IMR-90 (cell line): ENCODE measurements around the gene EPO. TPM values are rescaled to one million over a fixed set of nuclear protein-coding genes. Genes with fewer than 3 reads are reported as not detected.
"Not testable (repeated sequence)": the region's sequence is repeated elsewhere in the genome, so short reads cannot be mapped to it uniquely, and the experiment has no call there.

ENCODE experiments used
- ATAC-seq: fragments of 200-7000 bp; cut with Tn5 transposase; 2 replicates; pipeline ENCODE4 v1.9.1; 2020; ENCODE audit warnings: low read depth, mild to moderate bottlenecking, moderate library complexity
- BruUV-seq: library from RNA; stranded (reverse); fragments of 400-500 nt; replicated peaks from 2 replicates; lab custom pipeline; 2021; lab: Mats Ljungman, UMichigan
- CTCF ChIA-PET: fragments of 300-600 bp; formaldehyde crosslinking; extraction: SDS; loops from one replicate; lab custom pipeline; 2021; ENCODE audit warnings: antibody characterized with exemption; lab: Yijun Ruan, JAX
- POLR2A ChIA-PET: fragments of 300-600 bp; sonication (Branson Sonifier 250); formaldehyde crosslinking; loops from one replicate; lab custom pipeline; 2022; ENCODE audit warnings: antibody characterized with exemption; ENCODE audit not compliant: unreplicated experiment; lab: Charles Lee
- DNase-seq: peaks from one replicate; pipeline ENCODE4 v3.0.0; 2013
- H2AFZ ChIP-seq: replicated peaks from 2 replicates; pipeline ENCODE3; 2013; ENCODE audit warnings: low read length, mild to moderate bottlenecking; ENCODE audit not compliant: poor library complexity
- H2AK5ac ChIP-seq: 2 replicates; pipeline ENCODE4 v1.6.1; 2013; ENCODE audit warnings: low read depth, low read length, inconsistent platforms
- H2AK9ac ChIP-seq: replicated peaks from 2 replicates; pipeline ENCODE3; 2013; ENCODE audit warnings: mild to moderate bottlenecking, low read depth, low read length, moderate library complexity; ENCODE audit not compliant: poor library complexity
- H2BK120ac ChIP-seq: 2 replicates; pipeline ENCODE4 v1.6.1; 2013; ENCODE audit warnings: low read depth, low read length, inconsistent platforms
- H2BK15ac ChIP-seq: 3 replicates; pipeline ENCODE4 v1.6.1; 2013; ENCODE audit warnings: low read depth, low read length, inconsistent platforms
- H2BK20ac ChIP-seq: 2 replicates; pipeline ENCODE4 v1.6.1; 2013; ENCODE audit warnings: low read depth, mild to moderate bottlenecking, inconsistent platforms, low read length, moderate library complexity
- H2BK5ac ChIP-seq: 2 replicates; pipeline ENCODE4 v1.6.1; 2013; ENCODE audit warnings: mild to moderate bottlenecking, low read depth, low read length, inconsistent platforms; ENCODE audit not compliant: poor library complexity, severe bottlenecking
- H3K14ac ChIP-seq: replicated peaks from 2 replicates; pipeline ENCODE4 v1.6.1; 2013; ENCODE audit warnings: low read depth, low read length, inconsistent platforms
- H3K18ac ChIP-seq: 2 replicates; pipeline ENCODE4 v1.6.1; 2013; ENCODE audit warnings: low read depth, low read length, control low read depth
- H3K23ac ChIP-seq: 2 replicates; pipeline ENCODE4 v1.6.1; 2013; ENCODE audit warnings: low read depth, low read length, inconsistent platforms
- H3K27ac ChIP-seq: 2 replicates; pipeline ENCODE4 v1.5.1; 2013; ENCODE audit warnings: mild to moderate bottlenecking, control low read depth, low read length; ENCODE audit not compliant: insufficient read depth
- H3K27me3 ChIP-seq: 2 replicates; pipeline ENCODE4 v1.6.1; 2013; ENCODE audit warnings: low read length; ENCODE audit not compliant: control insufficient read depth, insufficient read depth
- H3K36me3 ChIP-seq: 2 replicates; pipeline ENCODE4 v1.6.1; 2013; ENCODE audit warnings: low read length, mixed read lengths; ENCODE audit not compliant: control insufficient read depth, insufficient read depth
- H3K4ac ChIP-seq: 2 replicates; pipeline ENCODE4 v1.6.1; 2013; ENCODE audit warnings: low read depth, low read length, inconsistent platforms
- H3K4me1 ChIP-seq: 2 replicates; pipeline ENCODE4 v1.6.1; 2013; ENCODE audit warnings: low read length, mixed read lengths; ENCODE audit not compliant: control insufficient read depth, insufficient read depth
- H3K4me2 ChIP-seq: 2 replicates; pipeline ENCODE4 v1.6.1; 2013; ENCODE audit warnings: low read depth, mild to moderate bottlenecking, control low read depth, low read length, moderate library complexity
- H3K4me3 ChIP-seq: 2 replicates; pipeline ENCODE4 v1.5.1; 2013; ENCODE audit warnings: low read depth, mild to moderate bottlenecking, control low read depth, low read length, moderate library complexity; ENCODE audit not compliant: insufficient read depth
- H3K56ac ChIP-seq: 2 replicates; pipeline ENCODE4 v1.6.1; 2013; ENCODE audit warnings: low read length, inconsistent platforms; ENCODE audit not compliant: insufficient read depth; ENCODE audit errors: extremely low read depth
- H3K79me1 ChIP-seq, 2 experiments: 2 replicates each; pipeline ENCODE4 v1.6.1; 2013; ENCODE audit warnings: low read length in 2 of 2, inconsistent platforms in 1 of 2, low read depth in 1 of 2
- H3K9ac ChIP-seq: 2 replicates; pipeline ENCODE4 v1.6.1; 2013; ENCODE audit warnings: low read depth, low read length, control low read depth
- H3K9me1 ChIP-seq: 2 replicates; pipeline ENCODE4 v1.6.1; 2013; ENCODE audit warnings: low read length, inconsistent platforms; ENCODE audit not compliant: insufficient read depth
- H3K9me3 ChIP-seq: 2 replicates; pipeline ENCODE4 v1.6.1; 2013; ENCODE audit warnings: low read length; ENCODE audit not compliant: control insufficient read depth, insufficient read depth
- H4K20me1 ChIP-seq: 2 replicates; pipeline ENCODE4 v1.6.1; 2013; ENCODE audit warnings: low read length, inconsistent platforms; ENCODE audit not compliant: insufficient read depth
- H4K5ac ChIP-seq: 2 replicates; pipeline ENCODE4 v1.6.1; 2013; ENCODE audit warnings: mild to moderate bottlenecking, low read depth, low read length, control low read depth
- H4K8ac ChIP-seq, 2 experiments: 2 replicates each; pipeline ENCODE4 v1.6.1; 2013; ENCODE audit warnings: low read depth in 2 of 2, low read length in 2 of 2, control low read depth in 1 of 2, inconsistent platforms in 1 of 2
- H4K91ac ChIP-seq: 2 replicates; pipeline ENCODE4 v1.6.1; 2013; ENCODE audit warnings: low read depth, low read length, inconsistent platforms; ENCODE audit not compliant: insufficient read depth
- WGBS, 2 experiments: methylation state at CpG; one replicate each; pipeline versions ENCODE4 v1.1.5 to v1.1.7; 2013; ENCODE audit warnings: missing lambda C conversion rate in 2 of 2; ENCODE audit not compliant: insufficient read length in 1 of 2; ENCODE audit errors: extremely low coverage in 2 of 2; 5-methylcytosine and 5-hydroxymethylcytosine counted together
- dilution Hi-C: fragments of 300-500 bp; cut with HindIII; formaldehyde crosslinking; loops from one replicate; pipeline ENCODE4 v1.14.3; 2018; ENCODE audit warnings: low sequenced_read_pairs; ENCODE audit not compliant: unreplicated experiment
- in situ Hi-C: fragments of 300-500 bp; cut with MboI; formaldehyde crosslinking; loops from 3 replicates; pipeline ENCODE4 v1.14.3; 2019; ENCODE audit warnings: low sequenced_read_pairs, inconsistent platforms, mixed read lengths
- intact Hi-C: fragments of 100-400 bp; cut with micrococcal nuclease; formaldehyde crosslinking; loops from 2 replicates; pipeline ENCODE4 v1.10.0; 2022
- polyA plus RNA-seq, 3 experiments: library from polyadenylated mRNA; depleted of rRNA; stranded (reverse); fragments of >200 nt; gene quantifications; 2 replicates each; pipeline ENCODE4 v1.2.3, GENCODE V29; 2012; ENCODE audit warnings: low replicate concordance in 1 of 3
- total RNA-seq: library from RNA; depleted of rRNA; stranded (reverse); fragments of >200 nt; gene quantifications from 2 replicates; pipeline ENCODE4 v1.2.3, GENCODE V29; 2012

The EPO gene
- total and polyA plus RNA-seq, 2 of the 4 experiments (the other 2 are of a cell fraction), result not detected

GRCh38 chr7:100724364-100724763 lies 4.1 kb downstream of the EPO start:
- H4K8ac ChIP-seq, H4K5ac ChIP-seq, H2BK15ac ChIP-seq, BruUV-seq, H2BK20ac ChIP-seq, H3K9me1 ChIP-seq, H3K4ac ChIP-seq, H3K9me3 ChIP-seq, H4K20me1 ChIP-seq, H2BK120ac ChIP-seq, H3K9ac ChIP-seq, H3K4me1 ChIP-seq, H2BK5ac ChIP-seq, H3K56ac ChIP-seq, dilution Hi-C loops, H3K36me3 ChIP-seq, H2AK9ac ChIP-seq, H4K91ac ChIP-seq, H2AFZ ChIP-seq, H3K4me2 ChIP-seq, ATAC-seq, H3K27ac ChIP-seq, H3K14ac ChIP-seq, H3K4me3 ChIP-seq, H3K79me1 ChIP-seq, POLR2A ChIA-PET, H2AK5ac ChIP-seq, DNase-seq, H3K18ac ChIP-seq, H3K23ac ChIP-seq: not testable (repeated sequence)
- CTCF ChIA-PET, result interaction anchor here (1.6 to 1.8 kb wide), 2 partner anchors 19 to 128 kb away, joined by 5 to 7 read pairs; partner anchors contain the start of genes POP7 and SLC12A9
- intact Hi-C loops (loop anchor here (2.0 kb wide), 1 partner anchor 20 kb away; no protein-coding TSS in a partner anchor), in situ Hi-C loops (loop anchor here (25.0 kb wide), 1 partner anchor 338 kb away; no protein-coding TSS in a partner anchor)
- peaks cover 48% of the 10 kb centered on the region for H3K27me3 ChIP-seq
- whole genome bisulfite sequencing, 2 experiments, result no CpG with 5 or more reads among the region's 2 CpGs
